Prostate gland (tissue), 2 donors: Measurements from ENCODE around the gene FCHSD2.

Source experiments
- CTCF ChIP-seq, 4 experiments: fragments of 200-600 bp in 2 of 4; fragments of 450-650 bp in 2 of 4; sonication (generic) in 2 of 4; IDR thresholded peaks; 1 replicate in 3 of 4; 2 replicates in 1 of 4; pipeline ENCODE4 v1.5.1; 2016 to 2019; ENCODE audit warnings: antibody characterized with exemption in 4 of 4, mild to moderate bottlenecking in 2 of 4, moderate library complexity in 2 of 4
- POLR2A ChIP-seq: fragments of 450-650 bp; IDR thresholded peaks from one replicate; pipeline ENCODE4 v1.6.1; 2016; ENCODE audit warnings: antibody characterized with exemption, mild to moderate bottlenecking
- POLR2AphosphoS5 ChIP-seq: sonication (generic); formaldehyde crosslinking; IDR thresholded peaks from one replicate; pipeline ENCODE4 v1.6.1; 2017; ENCODE audit warnings: antibody characterized with exemption

- TF ChIP-seq CTCF (IDR thresholded peaks at IDR 0.05) = no peak
- no peak for TF ChIP-seq POLR2AphosphoS5
- TF ChIP-seq POLR2A = no peak
Measured at GRCh38 chr11:72972496-72973128, 169.5 kb downstream of the FCHSD2 start.
